GM21526 (cell line): ENCODE data around the gene SSX1.
"Not testable (repeated sequence)": the region's sequence is repeated elsewhere in the genome, so short reads cannot be mapped to it uniquely, and the experiment has no call there.

Experiments
- ATAC-seq: cut with Tn5 transposase; IDR thresholded peaks from one replicate; pipeline ENCODE4 v1.9.1; 2021; ENCODE audit warnings: moderate library complexity; ENCODE audit not compliant: unreplicated experiment, low FRiP score

Gene SSX1, protein sequence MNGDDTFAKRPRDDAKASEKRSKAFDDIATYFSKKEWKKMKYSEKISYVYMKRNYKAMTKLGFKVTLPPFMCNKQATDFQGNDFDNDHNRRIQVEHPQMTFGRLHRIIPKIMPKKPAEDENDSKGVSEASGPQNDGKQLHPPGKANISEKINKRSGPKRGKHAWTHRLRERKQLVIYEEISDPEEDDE

DNA sequence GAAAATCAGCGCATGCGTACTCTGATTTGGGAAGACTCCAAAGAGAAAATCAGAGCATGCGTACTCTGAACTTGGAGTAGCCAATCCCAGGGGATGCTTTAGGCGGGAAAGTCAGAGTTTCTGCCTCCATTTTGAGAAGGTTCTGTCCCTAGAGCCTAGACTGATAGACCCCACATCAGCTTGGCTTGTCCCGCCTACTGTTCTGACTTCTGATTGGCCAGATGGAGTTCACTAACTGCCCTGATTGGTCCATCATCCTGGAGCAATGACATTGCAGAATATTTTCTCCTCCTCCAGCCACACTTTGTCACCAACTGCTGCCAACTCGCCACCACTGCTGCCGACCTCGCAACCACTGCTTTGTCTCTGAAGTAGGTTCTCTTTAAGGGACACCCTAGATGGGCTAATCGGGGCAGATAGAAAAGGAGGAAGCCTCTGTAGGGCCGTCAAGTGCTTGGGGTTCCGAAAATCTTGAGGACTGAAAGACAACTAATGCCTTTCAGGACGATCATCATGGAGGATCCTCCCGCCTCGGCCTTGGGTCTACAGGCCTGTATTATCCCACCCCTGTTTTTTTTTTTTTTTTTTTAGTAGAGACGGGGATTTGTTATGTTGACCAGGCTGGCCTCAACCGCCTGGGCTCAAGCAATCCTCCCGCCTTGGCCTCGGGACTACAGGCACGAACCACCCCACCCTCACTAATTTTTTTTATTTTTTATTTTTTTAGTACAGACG is at the start of gene SSX1:
TSS of gene SSX1 (plus strand) at position 331 of the 735 bp plus-strand sequence. CDS start 1,850 bp downstream, outside the sequence.
- ATAC-seq = not testable (repeated sequence)

DNA sequence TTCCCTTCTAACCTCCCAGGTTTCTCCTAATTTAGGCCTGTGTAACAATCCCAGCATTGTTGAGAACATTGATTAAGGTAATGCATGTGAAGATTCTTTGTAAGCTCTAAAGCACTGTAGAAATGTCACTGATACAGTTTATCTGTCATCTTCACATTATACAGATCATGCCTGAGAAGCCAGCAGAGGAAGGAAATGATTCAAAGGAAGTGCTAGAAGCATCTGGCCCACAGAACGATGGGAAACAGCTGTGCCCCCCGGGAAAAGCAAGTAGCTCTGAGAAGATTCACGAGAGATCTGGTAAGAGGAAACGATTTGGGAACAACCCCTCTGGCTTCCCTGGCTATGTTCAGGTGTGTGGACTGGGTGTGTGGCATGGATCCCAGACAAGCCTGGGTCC is 40.9 kb upstream of the SSX1 start:
- ATAC-seq = not testable (repeated sequence)

DNA sequence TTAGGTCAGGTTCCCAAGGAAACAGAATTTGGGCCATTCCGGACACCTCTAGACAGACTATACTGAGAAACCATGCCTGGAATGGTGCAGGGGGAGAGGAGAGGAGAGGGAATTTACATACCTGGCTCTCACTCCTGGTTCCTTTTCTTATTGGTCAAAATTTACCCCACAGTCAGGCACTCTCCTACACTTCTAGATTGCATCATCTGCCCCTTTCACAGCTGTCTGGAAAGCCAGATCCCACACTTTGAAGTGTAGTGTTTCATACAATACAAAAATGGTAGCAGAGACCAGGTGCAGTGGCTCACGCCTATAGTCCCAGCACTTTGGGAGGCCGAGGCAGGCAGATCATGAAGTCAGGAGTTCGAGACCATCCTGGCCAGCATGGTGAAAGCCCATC is 31.0 kb upstream of the SSX1 start:
- not testable (repeated sequence) for ATAC-seq

DNA sequence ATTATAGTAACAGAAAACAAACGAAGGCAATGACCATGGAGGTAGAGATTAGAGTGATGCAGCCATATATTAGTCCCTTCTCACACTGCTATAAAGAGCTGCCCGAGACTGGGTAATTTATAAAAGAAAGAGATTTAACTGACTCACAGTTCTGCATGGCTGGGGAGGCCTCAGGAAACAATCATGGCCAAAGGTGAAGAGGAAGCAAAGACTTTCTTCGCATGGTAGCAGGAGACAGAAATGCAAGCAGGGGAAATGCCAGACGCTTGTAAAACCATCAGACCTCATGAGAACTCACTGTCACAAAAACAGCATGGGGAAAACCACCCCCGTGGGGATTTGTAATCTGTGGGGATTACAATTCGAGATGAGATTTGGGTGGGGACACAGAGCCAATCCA is 2.2 kb upstream of the SSX1 start:
- ATAC-seq = not testable (repeated sequence)

DNA sequence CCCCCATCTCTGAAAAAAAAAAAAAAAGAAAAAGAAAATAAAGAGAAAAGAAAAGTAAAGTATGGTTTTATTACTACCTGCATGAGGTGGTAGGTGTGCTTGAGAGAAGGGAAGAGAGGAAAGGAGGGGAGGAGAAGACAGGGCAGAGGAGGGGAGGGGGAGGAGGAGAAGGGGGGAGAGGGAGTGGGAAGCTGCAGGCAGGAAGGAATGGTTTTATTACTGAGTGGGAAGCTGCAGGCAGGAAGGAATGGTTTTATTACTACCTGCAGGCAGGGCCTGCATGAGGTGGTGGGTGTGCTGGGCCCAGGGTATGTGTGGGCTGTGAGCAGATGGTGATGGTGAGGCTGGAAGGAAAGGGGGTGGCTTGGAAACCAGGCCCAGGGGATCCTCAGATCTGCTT is 19.2 kb downstream of the SSX1 start:
- not testable (repeated sequence) for ATAC-seq

DNA sequence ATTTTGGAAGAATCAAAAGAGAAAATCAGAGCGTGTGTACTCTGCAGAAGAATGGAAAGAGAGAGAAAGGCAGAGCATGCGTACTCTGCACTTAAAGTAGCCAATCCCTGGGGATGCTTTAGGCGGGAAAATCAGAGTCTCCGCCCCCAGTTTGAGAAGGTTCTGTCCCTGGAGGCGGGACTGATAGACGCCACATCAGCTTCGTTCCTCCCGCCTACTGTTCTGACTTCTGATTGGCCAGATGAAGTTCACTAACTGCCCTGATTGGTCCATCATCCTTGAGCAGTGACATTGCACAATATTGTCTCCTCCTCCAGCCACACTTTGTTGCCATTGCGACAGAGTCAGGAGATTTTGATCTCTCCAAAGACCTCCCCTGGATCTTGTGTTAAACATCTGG is 23.8 kb downstream of the SSX1 start:
- no peak for ATAC-seq

DNA sequence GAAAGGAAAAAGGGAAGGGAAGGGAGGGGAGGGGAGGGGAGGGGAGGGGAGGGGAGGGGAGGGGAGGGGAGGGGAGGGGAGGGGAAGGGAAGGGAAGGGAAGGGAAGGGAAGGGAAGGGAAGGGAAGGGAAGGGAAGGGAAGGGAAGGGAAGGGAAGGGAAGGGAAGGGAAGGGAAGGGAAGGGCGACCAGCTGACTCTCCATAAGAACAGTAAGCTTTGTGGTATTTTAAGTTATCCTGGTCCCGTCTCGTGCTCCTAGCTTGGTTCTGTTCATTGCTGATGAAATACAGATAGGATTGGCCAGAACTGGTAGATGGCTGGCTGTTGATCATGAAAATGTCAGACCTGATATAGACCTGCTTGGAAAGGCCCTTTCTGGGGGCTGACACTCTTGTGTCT is 25.5 kb downstream of the SSX1 start:
- ATAC-seq = not testable (repeated sequence)

DNA sequence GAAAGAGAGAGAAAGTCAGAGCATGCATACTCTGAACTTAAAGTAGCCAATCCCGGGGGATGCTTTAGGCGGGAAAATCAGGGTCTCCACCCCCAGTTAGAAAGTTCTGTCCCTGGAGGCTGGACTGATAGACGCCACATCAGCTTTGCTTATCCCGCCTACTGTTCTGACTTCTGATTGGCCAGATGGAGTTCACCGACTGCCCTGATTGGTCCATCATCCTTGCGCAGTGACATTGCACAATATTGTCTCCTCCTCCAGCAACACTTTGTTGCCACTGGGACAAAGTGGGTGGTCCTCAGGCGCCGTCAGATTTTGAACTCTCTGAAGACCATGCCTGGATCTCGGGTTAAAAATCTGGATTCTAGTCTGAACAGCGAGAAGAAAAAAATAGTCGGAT is 51.0 kb downstream of the SSX1 start:
- no peak for ATAC-seq

DNA sequence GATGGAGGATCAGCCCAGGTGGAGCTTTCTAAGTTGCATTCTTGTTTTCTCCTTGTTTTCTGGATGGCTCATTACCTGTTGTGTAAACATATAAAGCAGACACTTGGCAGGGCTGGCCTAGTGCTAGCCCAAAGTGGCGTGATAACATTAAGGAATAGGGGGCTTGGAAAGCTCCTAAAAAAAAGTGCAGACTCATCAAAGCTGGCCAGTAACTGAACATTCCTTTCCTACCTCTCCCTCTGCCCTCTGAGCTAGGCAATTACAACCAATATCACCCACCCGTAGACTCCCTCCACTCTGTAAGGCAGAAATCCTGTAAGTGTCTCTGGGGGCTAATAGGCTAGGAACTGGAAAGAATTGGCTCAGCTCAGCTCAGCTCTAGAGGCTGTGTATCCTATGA is 58.8 kb downstream of the SSX1 start:
- not testable (repeated sequence) for ATAC-seq
